Vagina (tissue), 2 donors: Measurements from ENCODE around the gene CRYBB3. TPM values are rescaled to one million over a fixed set of nuclear protein-coding genes. Genes with fewer than 3 reads are reported as not detected.

Experiments
- DNase-seq, 2 donors: peaks; one replicate each; pipeline ENCODE4 v3.0.0-alpha.2; 2017; ENCODE audit errors: extremely low spot score in 2 of 2
- H3K27ac ChIP-seq: fragments of 200-600 bp; sonication (generic); one replicate; pipeline ENCODE4 v1.5.1; 2019
- H3K27me3 ChIP-seq: fragments of 200-600 bp; sonication (generic); one replicate; pipeline ENCODE4 v1.5.1; 2019
- H3K36me3 ChIP-seq, 2 donors: fragments of 200-600 bp; sonication (generic); one replicate each; pipeline ENCODE4 v1.5.1; 2017 to 2019
- H3K4me1 ChIP-seq: fragments of 200-600 bp; sonication (generic); one replicate; pipeline ENCODE4 v1.5.1; 2019
- H3K4me3 ChIP-seq, 2 donors: fragments of 200-600 bp; sonication (generic); 1 replicate in 1 of 2; 2 replicates in 1 of 2; pipeline ENCODE4 v1.5.1; 2016 to 2019
- H3K9me3 ChIP-seq: fragments of 200-600 bp; sonication (generic); one replicate; pipeline ENCODE4 v1.5.1; 2019
- CTCF ChIP-seq, 3 experiments: fragments of 450-650 bp in 2 of 3; fragments of 200-600 bp in 1 of 3; sonication (generic) in 1 of 3; IDR thresholded peaks; one replicate each; pipeline ENCODE4 v1.5.1; 2017 to 2019; ENCODE audit warnings: antibody characterized with exemption in 3 of 3, mild to moderate bottlenecking in 2 of 3, moderate library complexity in 2 of 3
- POLR2A ChIP-seq, 2 donors: fragments of 450-650 bp; IDR thresholded peaks; one replicate each; pipeline ENCODE4 v1.6.1; 2017; ENCODE audit warnings: antibody characterized with exemption in 2 of 2, mild to moderate bottlenecking in 2 of 2, moderate library complexity in 2 of 2
- POLR2AphosphoS5 ChIP-seq, 2 donors: sonication (generic); formaldehyde crosslinking; IDR thresholded peaks; one replicate each; pipeline ENCODE4 v1.9.0; 2017; ENCODE audit warnings: antibody characterized with exemption in 2 of 2, mild to moderate bottlenecking in 2 of 2, low read depth in 1 of 2; ENCODE audit not compliant: insufficient read depth in 1 of 2
- intact Hi-C: fragments of 100-400 bp; cut with DNase I; formaldehyde crosslinking; loops from one replicate; pipeline ENCODE4 v1.15.1; 2023
- total RNA-seq: library from RNA; depleted of rRNA; stranded (reverse); fragments of >200 nt; gene quantifications from one replicate; pipeline ENCODE4 v1.2.3, GENCODE V29; 2016

Gene CRYBB3
- total RNA-seq, 1 donor from 2014 or later = not detected

DNA sequence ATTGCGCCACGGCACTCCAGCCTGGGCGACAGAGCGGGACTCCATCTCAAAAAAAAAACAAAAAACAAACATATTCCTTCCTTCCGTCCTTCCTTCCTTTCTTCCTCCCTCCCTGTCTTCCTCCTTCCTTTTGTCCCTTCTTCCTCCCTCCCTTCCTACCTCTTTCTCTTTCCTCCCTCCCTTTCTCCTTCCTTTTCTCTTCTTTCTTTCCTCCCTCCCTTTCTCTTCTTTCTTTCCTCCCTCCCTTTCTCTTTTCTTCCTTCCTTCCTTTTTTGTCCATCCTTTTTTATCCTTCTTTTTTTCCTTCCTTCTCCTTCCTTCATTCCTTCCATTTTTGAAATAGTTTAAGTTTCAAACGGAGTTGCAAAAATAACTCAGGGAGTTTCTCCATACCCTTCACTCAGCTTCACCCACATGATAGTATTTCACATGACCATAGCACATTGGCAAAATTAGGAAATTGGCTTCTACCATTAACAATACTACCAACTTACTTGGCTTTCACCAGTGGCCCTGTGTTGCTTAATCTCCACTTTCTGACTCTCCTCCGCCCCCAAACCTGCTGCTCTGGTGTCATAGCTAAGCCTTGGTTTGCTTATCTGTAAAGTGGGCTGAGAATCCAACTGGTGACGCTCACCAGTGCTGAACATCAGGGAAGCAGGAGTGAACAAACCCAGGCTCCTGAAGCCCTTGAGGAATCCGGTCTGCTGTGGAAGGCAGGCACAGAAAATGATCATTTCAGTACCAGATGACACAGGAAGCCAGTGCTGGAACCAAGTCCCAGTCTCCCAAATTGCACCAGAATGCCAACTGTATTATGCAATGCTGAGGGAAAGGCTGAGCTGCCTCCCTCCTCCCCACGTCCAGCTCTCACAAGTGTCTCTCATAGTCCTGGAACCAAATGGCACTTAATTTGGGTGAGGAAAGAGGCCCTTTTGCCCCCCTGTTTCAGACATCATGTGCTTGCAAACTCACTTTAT, 17.2 kb upstream of the CRYBB3 start:
- Histone ChIP-seq H3K4me3 (no peak overlapping the region), H3K4me1 (no peaks in the 10 kb centered on the region), H3K9me3 (no peaks in the 10 kb centered on the region), H3K27ac (no peak overlapping the region), H3K36me3 (peaks cover 0 to 36% of the 10 kb centered on the region in 2 donors), H3K27me3 (no peaks in the 10 kb centered on the region)
- TF ChIP-seq CTCF (IDR thresholded peaks at IDR 0.05) = no peak
- TF ChIP-seq POLR2AphosphoS5 (IDR thresholded peaks at IDR 0.05; ENCODE audit: insufficient read depth in 1 of 2, low read depth in 1 of 2) = no peak
- no peak for TF ChIP-seq POLR2A (IDR thresholded peaks at IDR 0.05)
- intact Hi-C loops = no loop called here
- DNase-seq = no peak

- Histone ChIP-seq H3K4me1 (no peaks in the 10 kb centered on the region), H3K4me3 (no peak overlapping the region), H3K27ac (no peak overlapping the region), H3K36me3 (peaks cover 0 to 26% of the 10 kb centered on the region in 2 donors), H3K27me3 (no peaks in the 10 kb centered on the region), H3K9me3 (no peaks in the 10 kb centered on the region)
- TF ChIP-seq CTCF (IDR thresholded peaks at IDR 0.05) (no peak), POLR2AphosphoS5 (IDR thresholded peaks at IDR 0.05; ENCODE audit: insufficient read depth in 1 of 2, low read depth in 1 of 2) (no peak), POLR2A (IDR thresholded peaks at IDR 0.05) (no peak)
- intact Hi-C loops = no loop called here
- no peak for DNase-seq
Measured at GRCh38 chr22:25183949-25184619, 15.6 kb upstream of the CRYBB3 start.

GRCh38 chr22:25186140-25186539, 13.5 kb upstream of the CRYBB3 start:
- H3K9me3 ChIP-seq = no peaks in the 10 kb centered on the region
- H3K36me3 ChIP-seq = peaks cover 0 to 32% of the 10 kb centered on the region in 2 donors
- TF ChIP-seq CTCF (IDR thresholded peaks at IDR 0.05) (no peak), POLR2A (IDR thresholded peaks at IDR 0.05) (no peak), POLR2AphosphoS5 (IDR thresholded peaks at IDR 0.05; ENCODE audit: insufficient read depth in 1 of 2, low read depth in 1 of 2) (no peak)
- no peak for DNase-seq
- H3K27me3 ChIP-seq = no peaks in the 10 kb centered on the region
- intact Hi-C loops = no loop called here
- H3K4me1 ChIP-seq = no peaks in the 10 kb centered on the region
- no peak overlapping the region for H3K27ac ChIP-seq
- no peak overlapping the region for H3K4me3 ChIP-seq

GRCh38 chr22:25187469-25187868, 12.2 kb upstream of the CRYBB3 start:
- intact Hi-C loops = no loop called here
- H3K4me1 ChIP-seq = no peaks in the 10 kb centered on the region
- no peaks in the 10 kb centered on the region for H3K9me3 ChIP-seq
- no peak overlapping the region for H3K27ac ChIP-seq
- TF ChIP-seq CTCF (IDR thresholded peaks at IDR 0.05) (no peak), POLR2AphosphoS5 (IDR thresholded peaks at IDR 0.05; ENCODE audit: insufficient read depth in 1 of 2, low read depth in 1 of 2) (no peak), POLR2A (IDR thresholded peaks at IDR 0.05) (no peak)
- H3K36me3 ChIP-seq = peaks cover 0 to 34% of the 10 kb centered on the region in 2 donors
- no peaks in the 10 kb centered on the region for H3K27me3 ChIP-seq
- no peak overlapping the region for H3K4me3 ChIP-seq
- DNase-seq = no peak
